HepG2 (cell line): ENCODE measurements around the gene ARAP1. TPM values are rescaled to one million over a fixed set of nuclear protein-coding genes. Genes with fewer than 3 reads are reported as not detected.
A peak's percentile ranks its signal among the peaks of the same experiment; 100 is the strongest.

Experiments
- ARID4A ChIP-seq: sonication (generic); formaldehyde crosslinking; IDR thresholded peaks from 2 replicates; pipeline ENCODE4 v1.5.0; 2020; ENCODE audit warnings: mild to moderate bottlenecking, missing genetic modification reagents, borderline replicate concordance
- ATF3 ChIP-seq: sonication (generic); formaldehyde crosslinking; IDR thresholded peaks from 2 replicates; pipeline ENCODE4 v1.4.0; 2020; ENCODE audit warnings: missing genetic modification reagents
- GATA4 ChIP-seq: sonication (generic); IDR thresholded peaks from 2 replicates; pipeline ENCODE4 v1.6.1; 2016; ENCODE audit warnings: antibody characterized with exemption, low read depth, borderline replicate concordance
- HNF4G ChIP-seq, 2 experiments: sonication (generic) in 1 of 2; formaldehyde crosslinking in 1 of 2; IDR thresholded peaks; 2 replicates each; pipeline versions ENCODE4 v1.4.0 to v1.6.1; 2011 to 2020; ENCODE audit warnings: borderline replicate concordance in 2 of 2, low read depth in 2 of 2, mild to moderate bottlenecking in 2 of 2, low read length in 1 of 2, missing genetic modification reagents in 1 of 2, moderate library complexity in 1 of 2
- HNRNPL ChIP-seq: fragments of 200-400 bp; formaldehyde crosslinking; IDR thresholded peaks from 2 replicates; pipeline ENCODE4 v1.6.1; 2017; ENCODE audit warnings: mild to moderate bottlenecking, low read depth, low read length
- KDM5B ChIP-seq: sonication (generic); formaldehyde crosslinking; IDR thresholded peaks from 2 replicates; pipeline ENCODE4 v1.4.0; 2020; ENCODE audit warnings: missing genetic modification reagents, mild to moderate bottlenecking, borderline replicate concordance
- KLF11 ChIP-seq: IDR thresholded peaks from 2 replicates; pipeline ENCODE4 v1.6.1; 2016; ENCODE audit warnings: missing compliant biosample characterization
- MBD4 ChIP-seq: IDR thresholded peaks from 2 replicates; pipeline ENCODE4 v1.6.1; 2012; ENCODE audit warnings: low read length, inconsistent platforms, borderline replicate concordance
- NR2C2 ChIP-seq: sonication (generic); formaldehyde crosslinking; IDR thresholded peaks from 2 replicates; pipeline ENCODE4 v1.4.0; 2020; ENCODE audit warnings: missing genetic modification reagents, mild to moderate bottlenecking, moderate library complexity, borderline replicate concordance
- RAD51 ChIP-seq: fragments of 450-650 bp; IDR thresholded peaks from 2 replicates; pipeline ENCODE4 v1.6.1; 2016; ENCODE audit warnings: borderline replicate concordance
- SAFB2 ChIP-seq: sonication (generic); formaldehyde crosslinking; IDR thresholded peaks from 2 replicates; pipeline ENCODE4 v1.5.1; 2020; ENCODE audit warnings: missing genetic modification reagents, low read depth, mild to moderate bottlenecking, borderline replicate concordance
- U2AF2 ChIP-seq: fragments of 200-400 bp; formaldehyde crosslinking; IDR thresholded peaks from 2 replicates; pipeline ENCODE4 v1.6.1; 2017; ENCODE audit warnings: low read depth, mild to moderate bottlenecking, low read length
- ZBTB21 ChIP-seq: sonication (generic); formaldehyde crosslinking; IDR thresholded peaks from 2 replicates; pipeline ENCODE4 v1.4.0; 2020; ENCODE audit warnings: missing genetic modification reagents
- ZBTB25 ChIP-seq: IDR thresholded peaks from 2 replicates; pipeline ENCODE4 v1.6.1; 2018; ENCODE audit warnings: missing genetic modification reagents
- ZBTB7B ChIP-seq: sonication (generic); formaldehyde crosslinking; IDR thresholded peaks from 2 replicates; pipeline ENCODE4 v1.4.0; 2020; ENCODE audit warnings: missing genetic modification reagents
- ZNF280B ChIP-seq: sonication (generic); formaldehyde crosslinking; IDR thresholded peaks from 2 replicates; pipeline ENCODE4 v1.5.0; 2020; ENCODE audit warnings: missing genetic modification reagents, mild to moderate bottlenecking, borderline replicate concordance
- ZNF3 ChIP-seq: IDR thresholded peaks from 2 replicates; pipeline ENCODE4 v1.7.0; 2017; ENCODE audit warnings: inconsistent platforms
- ZNF333 ChIP-seq: sonication (generic); formaldehyde crosslinking; IDR thresholded peaks from 2 replicates; pipeline ENCODE4 v1.4.0; 2020; ENCODE audit warnings: mild to moderate bottlenecking, missing genetic modification reagents, borderline replicate concordance
- polyA plus RNA-seq, 8 experiments: library from polyadenylated mRNA; depleted of rRNA in 3 of 8; stranded (reverse) in 7 of 8; unstranded in 1 of 8; fragments of >200 nt; fragmentation: Illumina TruSeq in 4 of 8; extraction: Trizol in 4 of 8; gene quantifications; 2 replicates each; pipeline versions ENCODE4 v1.2.1 to v1.2.3, GENCODE V29; 2011 to 2016; ENCODE audit warnings: low read depth in 4 of 8, missing spikeins in 1 of 8, mixed read lengths in 1 of 8; ENCODE audit not compliant: insufficient read depth in 1 of 8
- total RNA-seq, 5 experiments: library from RNA; depleted of rRNA; stranded (reverse); fragments of >200 nt; fragmentation: Illumina TruSeq; extraction: Trizol; gene quantifications; 2 replicates each; pipeline ENCODE4 v1.2.3, GENCODE V29; 2016; ENCODE audit warnings: low read depth in 1 of 5
- TF ChIP-seq, protein P1 (sequence below): sonication (generic); formaldehyde crosslinking; conservative IDR thresholded peaks from 2 replicates; pipeline ENCODE4 v1.8.0; 2022; ENCODE audit warnings: missing genetic modification reagents
- TF ChIP-seq, protein P2 (sequence below): IDR thresholded peaks from 2 replicates; pipeline ENCODE4 v1.6.1; 2012; ENCODE audit warnings: inconsistent platforms

Gene ARAP1
- total and polyA plus RNA-seq, 2 of the 13 experiments (the other 11 are each of a cell fraction or from before 2014, with no cell fraction given): 43.2 to 55.5 TPM

DNA sequence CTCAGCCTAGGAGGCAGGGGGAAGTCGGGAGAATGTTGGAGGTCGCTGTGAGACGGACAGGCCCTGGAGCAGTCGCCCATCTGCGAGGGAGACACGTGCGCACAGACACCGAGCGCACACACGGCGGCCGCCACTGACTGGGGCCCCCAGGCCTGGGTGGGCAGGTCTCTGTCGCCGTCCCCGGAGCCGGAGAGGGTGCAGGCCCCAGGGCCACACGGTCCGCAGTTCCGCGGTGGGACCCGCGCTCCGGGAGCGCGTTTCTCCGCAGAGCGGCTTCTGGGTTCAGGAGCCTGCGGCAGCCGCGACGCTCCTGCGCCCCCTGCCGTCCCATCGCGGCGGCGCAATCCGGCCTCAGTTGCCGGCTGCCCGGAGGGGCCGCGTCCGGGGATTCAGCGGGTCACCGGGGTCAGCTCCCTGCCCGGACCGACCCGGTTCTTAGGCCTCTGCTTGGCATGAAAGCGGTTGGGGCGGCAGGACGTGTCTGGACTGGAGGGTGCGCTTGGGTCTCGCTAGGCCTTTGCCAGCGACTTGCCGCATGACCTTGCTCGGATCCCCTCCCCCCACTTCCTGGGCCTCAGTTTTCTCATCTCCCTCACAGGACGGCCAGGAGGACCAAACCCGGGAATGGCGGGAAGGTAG, 109.2 kb downstream of the ARAP1 start (continued):
- TF ChIP-seq HNF4G (IDR thresholded peaks at IDR 0.05; ENCODE audit: borderline replicate concordance, low read depth, low read length) (no peak), HNF4G (CRISPR knock-in tag; IDR thresholded peaks at IDR 0.05; ENCODE audit: borderline replicate concordance, low read depth) (no peak), ARID4A (peak; percentile 23; the same call in 1 of the 2 replicates), ZNF3 (CRISPR knock-in tag) (no peak), GATA4 (no peak), ZNF333 (CRISPR knock-in tag) (peak; percentile 61; the same call in 1 of the 2 replicates), ZNF280B (CRISPR knock-in tag) (no peak), ATF3 (CRISPR knock-in tag) (no peak), ZBTB7B (CRISPR knock-in tag) (peak; percentile 30; the same call in 1 of the 2 replicates), KLF11 (CRISPR knock-in tag) (no peak), MBD4 (no peak), NR2C2 (CRISPR knock-in tag) (no peak), SAFB2 (CRISPR knock-in tag) (no peak), RAD51 (no peak), KDM5B (peak; percentile 35; the same call in 1 of the 2 replicates), U2AF2 (no peak), HNRNPL (no peak), ZBTB25 (CRISPR knock-in tag) (no peak), ZBTB21 (CRISPR knock-in tag) (no peak)
- TF ChIP-seq, protein P1, sequence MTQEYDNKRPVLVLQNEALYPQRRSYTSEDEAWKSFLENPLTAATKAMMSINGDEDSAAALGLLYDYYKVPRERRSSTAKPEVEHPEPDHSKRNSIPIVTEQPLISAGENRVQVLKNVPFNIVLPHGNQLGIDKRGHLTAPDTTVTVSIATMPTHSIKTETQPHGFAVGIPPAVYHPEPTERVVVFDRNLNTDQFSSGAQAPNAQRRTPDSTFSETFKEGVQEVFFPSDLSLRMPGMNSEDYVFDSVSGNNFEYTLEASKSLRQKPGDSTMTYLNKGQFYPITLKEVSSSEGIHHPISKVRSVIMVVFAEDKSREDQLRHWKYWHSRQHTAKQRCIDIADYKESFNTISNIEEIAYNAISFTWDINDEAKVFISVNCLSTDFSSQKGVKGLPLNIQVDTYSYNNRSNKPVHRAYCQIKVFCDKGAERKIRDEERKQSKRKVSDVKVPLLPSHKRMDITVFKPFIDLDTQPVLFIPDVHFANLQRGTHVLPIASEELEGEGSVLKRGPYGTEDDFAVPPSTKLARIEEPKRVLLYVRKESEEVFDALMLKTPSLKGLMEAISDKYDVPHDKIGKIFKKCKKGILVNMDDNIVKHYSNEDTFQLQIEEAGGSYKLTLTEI (CRISPR knock-in tag): no peak
- TF ChIP-seq, protein P2, sequence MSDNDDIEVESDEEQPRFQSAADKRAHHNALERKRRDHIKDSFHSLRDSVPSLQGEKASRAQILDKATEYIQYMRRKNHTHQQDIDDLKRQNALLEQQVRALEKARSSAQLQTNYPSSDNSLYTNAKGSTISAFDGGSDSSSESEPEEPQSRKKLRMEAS: peak; percentile 57
